ENCODE data around the gene TASL. TPM values are rescaled to one million over a fixed set of nuclear protein-coding genes. Genes with fewer than 3 reads are reported as not detected.
A peak's percentile ranks its signal among the peaks of the same experiment; 100 is the strongest.

Gene TASL
- polyA plus RNA-seq, 2 of the 4 experiments (the other 2 are of a cell fraction) = not detected

- 58% methylated on average over 5 of the region's 5 CpGs for WGBS (ENCODE audit: missing lambda C conversion rate)
- ChIA-PET CTCF (no interaction called here), POLR2A (no interaction called here)
- H3K4me2 ChIP-seq = no peak overlapping the region
- ATAC-seq = no peak
- H3K4me1 ChIP-seq = no peaks in the 10 kb centered on the region
- DNase-seq (ENCODE audit: low read depth in 1 of 2, low spot score in 1 of 2) = no peak
- TF ChIP-seq MAFK (IDR thresholded peaks at IDR 0.05; ENCODE audit: partially characterized antibody) = no peak
- no peak for TF ChIP-seq EHMT2 (IDR thresholded peaks at IDR 0.05; ENCODE audit: low read depth)
- no peak for TF ChIP-seq RFX5 (IDR thresholded peaks at IDR 0.05)
- TF ChIP-seq NFE2L2 (conservative IDR thresholded peaks at IDR 0.05; ENCODE audit: low read length) = no peak
- no peak for TF ChIP-seq RAD21 (conservative IDR thresholded peaks at IDR 0.05 in 1 of 2, IDR thresholded peaks at IDR 0.05 in 1 of 2)
- TF ChIP-seq REST (IDR thresholded peaks at IDR 0.05) = no peak
- H3K27ac ChIP-seq = no peak overlapping the region
- H3K9me3 ChIP-seq = no peaks in the 10 kb centered on the region
- no peak for FAIRE-seq
- no peak overlapping the region for H3K4me3 ChIP-seq
These were observed 36.2 kb upstream of the TASL start for GRCh38 chrX:30613721-30614120.

- 78% methylated on average over 6 of the region's 6 CpGs for WGBS (ENCODE audit: missing lambda C conversion rate)
- DNase-seq (ENCODE audit: low read depth in 1 of 2, low spot score in 1 of 2) = no peak
- CTCF ChIA-PET = interaction anchor here (0.8 kb wide), 1 partner anchor 41 kb away, joined by 4 read pairs; no protein-coding TSS in a partner anchor
These were observed 34.7 kb upstream of the TASL start for GRCh38 chrX:30612250-30612655.

GRCh38 chrX:30610026-30610425, 32.5 kb upstream of the TASL start:
- POLR2A ChIA-PET = no interaction called here
- DNase-seq (ENCODE audit: low read depth in 1 of 2, low spot score in 1 of 2) (no peak), ATAC-seq (no peak), FAIRE-seq (no peak)
- Histone ChIP-seq H3K4me1 (no peaks in the 10 kb centered on the region), H3K4me2 (no peak overlapping the region), H3K27ac (no peak overlapping the region), H3K4me3 (no peak overlapping the region), H3K9me3 (no peaks in the 10 kb centered on the region)
- CTCF ChIA-PET = no interaction called here
- WGBS (ENCODE audit: missing lambda C conversion rate) = 40% methylated on average over 2 of the region's 2 CpGs
- no peak for TF ChIP-seq CBX8 (IDR thresholded peaks at IDR 0.05)
- no peak for TF ChIP-seq HOXB13 (CRISPR knock-in tag; IDR thresholded peaks at IDR 0.05; ENCODE audit: low read depth)
- no peak for TF ChIP-seq SMC3 (IDR thresholded peaks at IDR 0.05)
- TF ChIP-seq NFE2L2 (conservative IDR thresholded peaks at IDR 0.05; ENCODE audit: low read length) = no peak
- no peak for TF ChIP-seq RARB (CRISPR knock-in tag; IDR thresholded peaks at IDR 0.05)
- TF ChIP-seq CTCF (IDR thresholded peaks at IDR 0.05) = no peak
- TF ChIP-seq HES2 (IDR thresholded peaks at IDR 0.05) = no peak
- TF ChIP-seq POLR2AphosphoS2 (conservative IDR thresholded peaks at IDR 0.05; ENCODE audit: low read length) = no peak
- TF ChIP-seq TFCP2L1 (CRISPR knock-in tag; IDR thresholded peaks at IDR 0.05) = no peak
- TF ChIP-seq MYC (IDR thresholded peaks at IDR 0.05; ENCODE audit: borderline replicate concordance, low read length) = no peak
- TF ChIP-seq ZFP36 (IDR thresholded peaks at IDR 0.05; ENCODE audit: borderline replicate concordance, partially characterized antibody) = no peak
- no peak for TF ChIP-seq ZC3H11A (IDR thresholded peaks at IDR 0.05)

More at GRCh38 chrX:30612250-30612655, 34.7 kb upstream of the TASL start:
- Histone ChIP-seq H3K4me3 (no peak overlapping the region), H3K9me3 (no peaks in the 10 kb centered on the region), H3K4me2 (no peak overlapping the region), H3K27ac (no peak overlapping the region), H3K4me1 (no peaks in the 10 kb centered on the region)
- ATAC-seq (no peak), FAIRE-seq (peak; percentile 13)
- POLR2A ChIA-PET = no interaction called here
- TF ChIP-seq SREBF2 (IDR thresholded peaks at IDR 0.05) = no peak
- no peak for TF ChIP-seq GATA3 (IDR thresholded peaks at IDR 0.05; ENCODE audit: borderline replicate concordance)
- TF ChIP-seq TP53 (CRISPR knock-in tag; IDR thresholded peaks at IDR 0.05) = no peak
- TF ChIP-seq EHMT2 (IDR thresholded peaks at IDR 0.05; ENCODE audit: low read depth) = no peak
- TF ChIP-seq CBX8 (IDR thresholded peaks at IDR 0.05) = no peak
- TF ChIP-seq BHLHE40 (IDR thresholded peaks at IDR 0.05; ENCODE audit: low read depth, low read length) = no peak
- TF ChIP-seq RFX5 (IDR thresholded peaks at IDR 0.05) = no peak
- TF ChIP-seq HES2 (IDR thresholded peaks at IDR 0.05) = no peak
- TF ChIP-seq SMC3 (IDR thresholded peaks at IDR 0.05) = no peak
- TF ChIP-seq PBX3 (IDR thresholded peaks at IDR 0.05) = no peak
- no peak for TF ChIP-seq NR3C1 (IDR thresholded peaks at IDR 0.05)
- TF ChIP-seq ELK1 (IDR thresholded peaks at IDR 0.05; ENCODE audit: low read depth, low read length) = no peak

All from A549 (cell line).